Gastroesophageal sphincter (tissue), 3 donors: Measurements from ENCODE around the gene PLEK2.

Experiments used
- CTCF ChIP-seq, 4 experiments: fragments of 200-600 bp in 2 of 4; fragments of 450-650 bp in 2 of 4; sonication (generic) in 1 of 4; IDR thresholded peaks; one replicate each; pipeline ENCODE4 v1.5.1; 2017 to 2019; ENCODE audit warnings: antibody characterized with exemption in 4 of 4, mild to moderate bottlenecking in 2 of 4, moderate library complexity in 2 of 4
- POLR2A ChIP-seq, 2 donors: fragments of 450-650 bp; IDR thresholded peaks; one replicate each; pipeline ENCODE4 v1.6.1; 2017; ENCODE audit warnings: antibody characterized with exemption in 2 of 2, mild to moderate bottlenecking in 2 of 2, moderate library complexity in 1 of 2
- POLR2AphosphoS5 ChIP-seq: sonication (generic); formaldehyde crosslinking; IDR thresholded peaks from one replicate; pipeline ENCODE4 v1.6.1; 2017; ENCODE audit warnings: antibody characterized with exemption

- TF ChIP-seq CTCF (IDR thresholded peaks at IDR 0.05) (no peak), POLR2A (IDR thresholded peaks at IDR 0.05) (no peak), POLR2AphosphoS5 (no peak)
Measured at GRCh38 chr14:67446371-67447032, 34.5 kb upstream of the PLEK2 start.
